Peyer's patch (tissue), 4 donors: ENCODE results near the gene FOXK1.

Source experiments
- CTCF ChIP-seq, 6 experiments: fragments of 450-650 bp in 4 of 6; fragments of 200-600 bp in 2 of 6; sonication (generic) in 1 of 6; IDR thresholded peaks; one replicate each; pipeline ENCODE4 v1.5.1; 2017 to 2019; ENCODE audit warnings: antibody characterized with exemption in 6 of 6, mild to moderate bottlenecking in 3 of 6, moderate library complexity in 1 of 6
- POLR2A ChIP-seq, 2 donors: fragments of 450-650 bp; IDR thresholded peaks; one replicate each; pipeline ENCODE4 v1.5.1; 2017; ENCODE audit warnings: antibody characterized with exemption in 2 of 2, mild to moderate bottlenecking in 2 of 2, moderate library complexity in 2 of 2

GRCh38 chr7:4740796-4741195 lies 58.7 kb downstream of the FOXK1 start:
- no peak for TF ChIP-seq CTCF (IDR thresholded peaks at IDR 0.05)
- TF ChIP-seq POLR2A (IDR thresholded peaks at IDR 0.05), result no peak
